SU-DHL-6 (cell line): ENCODE data around the gene CELF5.

Experiments used
- EZH2phosphoT487 ChIP-seq: fragments of 200-600 bp; sonication (generic), shearing (Covaris generic); conservative IDR thresholded peaks from 2 replicates; pipeline ENCODE4 v1.6.1; 2018; ENCODE audit warnings: mild to moderate bottlenecking, antibody characterized with exemption, low read length, moderate library complexity, mixed read lengths
- TF ChIP-seq, protein P1 (sequence below): fragments of 200-600 bp; sonication (generic); IDR thresholded peaks from one replicate; pipeline ENCODE4 v1.5.1; 2017; ENCODE audit warnings: antibody characterized with exemption, mild to moderate bottlenecking, low read length, moderate library complexity; ENCODE audit not compliant: insufficient read depth, poor library complexity, severe bottlenecking

DNA sequence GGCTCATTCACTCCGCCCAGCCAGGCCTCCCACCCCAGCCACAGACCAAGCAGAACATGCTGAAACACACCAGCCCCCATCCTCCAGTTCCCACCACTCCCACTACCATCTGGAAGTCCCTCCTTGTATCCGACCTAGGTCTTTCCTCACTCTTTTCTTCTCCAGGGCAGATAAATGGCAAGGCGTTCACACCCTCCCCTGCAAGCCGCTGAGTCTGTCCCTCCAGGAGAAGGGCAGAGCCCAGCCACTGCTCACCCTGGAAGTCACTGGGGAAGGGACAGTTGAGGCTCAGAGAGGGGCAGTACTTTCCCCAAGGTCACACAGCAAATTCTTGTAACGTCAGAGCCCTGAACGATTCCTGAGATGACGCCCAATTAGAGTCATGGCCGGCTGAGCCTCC lies 96.4 kb downstream of the CELF5 start:
- TF ChIP-seq, protein P1, sequence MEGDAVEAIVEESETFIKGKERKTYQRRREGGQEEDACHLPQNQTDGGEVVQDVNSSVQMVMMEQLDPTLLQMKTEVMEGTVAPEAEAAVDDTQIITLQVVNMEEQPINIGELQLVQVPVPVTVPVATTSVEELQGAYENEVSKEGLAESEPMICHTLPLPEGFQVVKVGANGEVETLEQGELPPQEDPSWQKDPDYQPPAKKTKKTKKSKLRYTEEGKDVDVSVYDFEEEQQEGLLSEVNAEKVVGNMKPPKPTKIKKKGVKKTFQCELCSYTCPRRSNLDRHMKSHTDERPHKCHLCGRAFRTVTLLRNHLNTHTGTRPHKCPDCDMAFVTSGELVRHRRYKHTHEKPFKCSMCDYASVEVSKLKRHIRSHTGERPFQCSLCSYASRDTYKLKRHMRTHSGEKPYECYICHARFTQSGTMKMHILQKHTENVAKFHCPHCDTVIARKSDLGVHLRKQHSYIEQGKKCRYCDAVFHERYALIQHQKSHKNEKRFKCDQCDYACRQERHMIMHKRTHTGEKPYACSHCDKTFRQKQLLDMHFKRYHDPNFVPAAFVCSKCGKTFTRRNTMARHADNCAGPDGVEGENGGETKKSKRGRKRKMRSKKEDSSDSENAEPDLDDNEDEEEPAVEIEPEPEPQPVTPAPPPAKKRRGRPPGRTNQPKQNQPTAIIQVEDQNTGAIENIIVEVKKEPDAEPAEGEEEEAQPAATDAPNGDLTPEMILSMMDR: no peak
- TF ChIP-seq EZH2phosphoT487: no peak
